ENCODE data around the gene MPRIP. TPM values are rescaled to one million over a fixed set of nuclear protein-coding genes. Genes with fewer than 3 reads are reported as not detected.

Gene MPRIP
- total and polyA plus RNA-seq, 2 of the 13 experiments (the other 11 are each of a cell fraction or from before 2014, with no cell fraction given), result 50.2 to 52.4 TPM

GRCh38 chr17:17237026-17237799 lies 195.0 kb downstream of the MPRIP start, which contains the start of gene FLCN (continued):
- peak; percentile 99 for TF ChIP-seq PRDM10 (CRISPR knock-in tag; IDR thresholded peaks at IDR 0.05; ENCODE audit: low read depth)
- no peak for TF ChIP-seq ATF5 (CRISPR knock-in tag; IDR thresholded peaks at IDR 0.05; ENCODE audit: low read depth)
- 0 out of 2 replicates have a peak, but pooled peaks have one; percentile 46 for TF ChIP-seq TMF1 (CRISPR knock-in tag; IDR thresholded peaks at IDR 0.05; ENCODE audit: low read depth)
- TF ChIP-seq ZNF138 (CRISPR knock-in tag; IDR thresholded peaks at IDR 0.05; ENCODE audit: low read depth), result no peak; the same call in 1 of the 2 replicates
- peak; percentile 89 for TF ChIP-seq NCOA1 (CRISPR knock-in tag; IDR thresholded peaks at IDR 0.05)
- peak; percentile 17; the same call in 1 of the 2 replicates for TF ChIP-seq RARA (CRISPR knock-in tag; IDR thresholded peaks at IDR 0.05)
- peak; percentile 38; the same call in 1 of the 2 replicates for TF ChIP-seq NKX3-1 (CRISPR knock-in tag; IDR thresholded peaks at IDR 0.05)
- no peak; the same call in 1 of the 2 replicates for TF ChIP-seq MIXL1 (CRISPR knock-in tag; IDR thresholded peaks at IDR 0.05)
- peak; percentile 39 for TF ChIP-seq HDAC1 (CRISPR knock-in tag; IDR thresholded peaks at IDR 0.05)
- peak; percentile 24; the same call in 1 of the 2 replicates for TF ChIP-seq NFAT5 (CRISPR knock-in tag; IDR thresholded peaks at IDR 0.05)
- peak; percentile 40; the same call in 1 of the 2 replicates for TF ChIP-seq ZNF83 (CRISPR knock-in tag; IDR thresholded peaks at IDR 0.05; ENCODE audit: borderline replicate concordance)
- TF ChIP-seq KLF12 (CRISPR knock-in tag; IDR thresholded peaks at IDR 0.05; ENCODE audit: borderline replicate concordance), result peak; percentile 58; the same call in 1 of the 2 replicates
- TF ChIP-seq RAD51 (IDR thresholded peaks at IDR 0.05; ENCODE audit: borderline replicate concordance), result peak; percentile 95
- TF ChIP-seq JARID2 (CRISPR knock-in tag; IDR thresholded peaks at IDR 0.05; ENCODE audit: insufficient replicate concordance), result peak; percentile 69
- TF ChIP-seq JUN (CRISPR knock-in tag; IDR thresholded peaks at IDR 0.05), result 0 out of 2 replicates have a peak, but pooled peaks have one; percentile 36
- TF ChIP-seq PATZ1 (CRISPR knock-in tag; IDR thresholded peaks at IDR 0.05), result peak; percentile 39; the same call in 1 of the 2 replicates
